ENCODE data around the gene CHRNA1.

Gene CHRNA1

GRCh38 chr2:174781996-174782395 lies 17.7 kb upstream of the CHRNA1 start:
- no peak for DNase-seq (ENCODE audit: low read depth)

DNA sequence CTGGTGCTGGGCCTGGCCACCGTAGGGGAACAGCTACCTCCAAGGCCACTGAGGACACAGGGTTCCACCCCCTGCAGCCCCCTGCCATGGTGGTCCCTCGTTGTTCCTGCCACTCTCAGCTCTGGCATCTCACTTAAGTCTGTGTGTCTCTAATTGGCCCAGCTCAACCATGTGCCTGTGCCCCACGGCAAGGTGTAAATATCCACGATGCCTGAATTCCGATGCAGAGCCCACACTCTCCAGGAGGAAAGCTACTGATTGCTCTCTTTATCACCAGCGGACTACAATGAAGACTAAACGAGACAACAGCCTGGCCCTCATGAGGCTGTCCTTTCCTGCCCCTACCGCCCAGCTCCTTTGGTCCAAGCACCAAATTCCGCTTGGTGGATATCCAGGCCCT lies 17.0 kb upstream of the CHRNA1 start:
- no peak for DNase-seq (ENCODE audit: low read depth)

DNA sequence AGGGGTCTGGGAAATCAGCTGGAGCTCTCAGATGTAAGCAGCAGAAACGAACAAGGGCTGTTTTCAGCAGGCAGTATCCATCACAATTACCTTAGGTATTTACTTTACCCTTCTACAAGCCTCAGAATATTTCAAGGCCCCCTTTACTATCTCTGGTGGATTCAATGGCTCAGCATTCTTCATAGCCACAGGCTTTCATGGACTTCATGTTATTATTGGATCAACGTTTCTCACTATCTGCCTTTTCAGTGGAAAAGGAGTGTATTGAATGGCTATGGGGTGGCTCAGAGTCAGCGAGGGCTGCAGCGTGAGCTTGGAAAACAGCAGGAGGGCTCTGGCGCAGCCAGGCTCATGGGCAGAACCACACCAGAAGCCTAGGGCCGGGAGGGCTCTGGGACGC lies 16.6 kb upstream of the CHRNA1 start:
- no peak for DNase-seq (ENCODE audit: low read depth)

DNA sequence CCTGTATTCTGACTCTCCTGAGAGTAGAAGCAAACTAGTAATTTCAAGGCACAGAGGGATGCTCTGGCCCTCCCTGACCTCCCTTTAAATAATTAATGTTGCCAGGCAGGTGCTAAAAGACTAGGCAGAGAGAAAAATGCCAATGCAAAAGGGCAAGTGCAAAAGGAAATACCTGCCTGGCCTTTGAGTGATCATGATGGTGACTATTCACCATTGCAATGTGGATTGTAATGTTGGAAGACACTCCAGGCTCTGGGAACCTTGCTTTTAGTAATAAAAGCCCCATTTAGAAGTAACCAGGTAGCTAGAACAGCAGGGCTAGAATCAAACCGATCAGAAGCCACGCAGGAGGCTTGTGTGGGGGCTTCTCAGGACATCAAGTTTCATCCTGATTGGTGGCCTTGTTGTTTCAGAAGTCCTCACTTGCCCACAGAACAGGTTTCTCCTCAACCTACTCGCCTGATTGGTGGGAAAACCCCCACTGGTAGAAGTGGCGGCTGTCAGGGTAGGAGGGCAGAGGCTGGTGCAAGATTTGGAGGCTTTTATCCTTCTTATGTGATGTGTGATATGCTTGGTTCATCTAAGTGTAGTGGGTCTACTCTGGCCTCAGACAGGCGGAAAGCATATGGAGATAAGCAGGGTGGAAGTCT lies 16.0 kb upstream of the CHRNA1 start:
- DNase-seq (ENCODE audit: low read depth), result no peak

- no peak for DNase-seq (ENCODE audit: low read depth)
Measured at GRCh38 chr2:174779361-174779928, 15.2 kb upstream of the CHRNA1 start.

GRCh38 chr2:174778085-174778981 lies 14.1 kb upstream of the CHRNA1 start:
- DNase-seq (ENCODE audit: low read depth), result peak; percentile 61

GRCh38 chr2:174777347-174778084 lies 13.2 kb upstream of the CHRNA1 start:
- DNase-seq (ENCODE audit: low read depth), result no peak

DNA sequence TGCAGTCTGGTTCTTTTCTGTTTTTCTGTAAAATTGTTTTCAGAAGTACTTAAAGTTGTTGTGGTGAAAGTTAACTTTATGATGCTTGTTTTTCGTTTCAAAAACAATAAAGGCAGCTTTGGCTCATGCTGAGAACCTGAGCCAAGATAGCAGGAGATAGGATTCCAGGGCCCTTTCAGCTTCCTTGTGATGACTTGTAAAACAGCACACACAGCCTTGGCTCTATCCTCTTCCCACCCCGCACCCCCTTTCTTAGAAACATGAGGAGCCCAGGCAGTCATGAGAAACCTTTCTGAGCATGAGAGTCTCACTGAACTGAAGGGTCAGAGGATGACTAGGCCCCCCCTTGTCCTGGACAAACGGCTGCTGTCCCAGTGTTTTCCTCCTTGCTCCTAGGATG lies 12.4 kb upstream of the CHRNA1 start:
- no peak for DNase-seq (ENCODE audit: low read depth)

- DNase-seq (ENCODE audit: low read depth), result no peak
Measured at GRCh38 chr2:174776223-174776622, 12.0 kb upstream of the CHRNA1 start.

- DNase-seq (ENCODE audit: low read depth), result no peak
Measured at GRCh38 chr2:174775571-174775980, 11.3 kb upstream of the CHRNA1 start.

GRCh38 chr2:174774886-174775285 lies 10.6 kb upstream of the CHRNA1 start:
- DNase-seq (ENCODE audit: low read depth), result no peak

GRCh38 chr2:174773215-174773614 lies 8.9 kb upstream of the CHRNA1 start:
- DNase-seq (ENCODE audit: low read depth), result no peak

GRCh38 chr2:174772472-174772801 lies 8.2 kb upstream of the CHRNA1 start:
- no peak for DNase-seq (ENCODE audit: low read depth)

DNA sequence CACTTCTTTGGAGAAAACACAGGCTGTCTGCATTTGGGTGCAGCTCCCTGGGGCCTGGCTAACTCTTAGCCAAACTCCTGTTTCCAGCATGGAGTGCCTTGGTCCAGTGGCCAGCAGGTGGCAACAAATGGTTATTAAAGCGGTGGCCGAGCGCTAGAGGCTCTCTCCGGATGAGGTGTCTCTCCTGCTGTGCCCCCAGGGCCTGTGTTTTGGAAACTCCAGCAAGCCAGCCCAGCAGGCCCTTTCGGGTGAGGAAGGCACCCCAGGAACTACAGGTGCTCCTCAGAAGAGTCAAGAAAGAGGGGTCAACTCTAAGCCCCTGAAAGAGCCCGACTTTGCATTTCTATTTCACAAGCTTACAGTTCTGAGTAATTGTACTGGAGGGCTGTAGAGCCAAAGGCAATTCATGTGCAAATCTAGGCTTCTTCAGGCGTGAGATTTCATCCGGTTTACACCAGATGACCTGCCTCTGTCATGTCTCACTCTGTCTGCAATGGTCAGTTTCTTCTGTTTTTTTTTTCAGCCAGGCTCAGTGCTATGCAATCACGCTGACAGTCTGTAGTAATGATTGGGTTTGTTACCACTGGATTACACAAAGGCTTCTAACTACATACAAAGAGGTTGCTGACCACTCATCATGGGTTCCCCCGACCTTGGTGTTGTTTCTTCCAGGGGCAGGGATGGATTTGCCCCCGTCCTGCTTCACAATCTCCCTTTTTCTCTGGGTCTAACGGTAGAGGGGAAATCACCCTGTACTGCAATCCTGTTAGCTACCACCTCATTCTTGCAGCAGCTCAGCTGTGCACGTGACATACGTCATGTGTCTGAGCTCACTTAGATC lies 7.6 kb upstream of the CHRNA1 start:
- DNase-seq (ENCODE audit: low read depth), result no peak

GRCh38 chr2:174771136-174771535 lies 6.9 kb upstream of the CHRNA1 start:
- no peak for DNase-seq (ENCODE audit: low read depth)

DNA sequence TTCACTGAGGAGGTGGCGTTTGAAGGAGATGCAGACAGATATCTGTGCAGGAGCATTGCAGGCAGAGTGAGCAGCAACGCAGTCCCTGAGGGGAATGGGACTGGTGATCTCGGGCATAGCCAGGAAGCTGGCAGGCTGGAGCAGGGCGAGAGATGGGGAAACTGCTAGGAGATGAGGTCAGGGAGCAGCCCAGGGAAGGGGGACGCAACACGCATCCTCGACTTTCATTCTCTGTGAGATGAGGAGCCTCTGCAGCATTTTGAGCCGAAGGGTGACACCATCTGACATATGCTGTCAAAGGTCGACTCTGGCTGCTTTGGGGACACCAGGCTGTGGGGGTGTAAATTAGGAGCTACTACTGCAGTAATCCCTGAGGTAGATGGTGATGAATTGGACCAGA lies 4.3 kb upstream of the CHRNA1 start:
- DNase-seq (ENCODE audit: low read depth), result no peak

DNA sequence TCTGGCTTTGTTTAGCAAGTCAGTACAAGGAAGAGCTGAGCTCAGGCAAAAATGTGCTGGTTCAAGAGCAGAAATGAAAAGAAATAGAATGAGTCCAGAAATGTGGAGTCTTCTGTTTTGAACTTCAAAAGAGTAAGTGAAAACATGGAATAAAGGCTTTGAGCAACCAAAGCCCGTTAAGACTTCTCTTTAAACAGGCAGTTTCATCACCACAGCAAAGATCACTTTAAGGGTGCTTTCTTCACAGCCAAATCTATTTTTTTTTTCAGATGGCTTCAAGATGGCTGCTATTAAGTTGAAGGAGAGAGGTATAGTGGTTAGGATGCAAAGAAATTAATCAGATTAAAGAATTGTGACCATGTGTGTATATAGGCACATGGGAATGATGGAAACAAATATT lies 2.0 kb upstream of the CHRNA1 start:
- no peak for DNase-seq (ENCODE audit: low read depth)

GRCh38 chr2:174765576-174765975 lies 1.3 kb upstream of the CHRNA1 start:
- DNase-seq (ENCODE audit: low read depth), result no peak

DNA sequence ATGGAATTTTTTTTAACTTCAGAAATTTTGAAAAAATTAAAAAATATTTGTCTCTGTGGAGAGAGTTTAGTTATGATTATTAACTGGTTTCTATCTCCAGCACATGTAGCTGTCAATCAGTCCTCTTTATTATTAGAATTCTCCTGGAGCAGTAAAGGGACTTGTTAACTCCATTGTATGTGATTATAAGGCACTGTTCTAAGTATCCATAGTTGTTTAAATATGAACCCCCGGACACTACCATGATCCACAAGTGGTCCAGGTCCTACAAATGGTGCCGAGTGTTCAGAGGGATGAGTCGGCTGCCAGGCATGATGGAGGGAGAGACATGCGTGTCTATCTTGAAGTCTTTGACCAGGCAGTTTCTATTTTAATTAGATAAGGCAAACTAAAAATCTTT lies 492 bp downstream of the CHRNA1 start:
- no peak for DNase-seq (ENCODE audit: low read depth)

DNA sequence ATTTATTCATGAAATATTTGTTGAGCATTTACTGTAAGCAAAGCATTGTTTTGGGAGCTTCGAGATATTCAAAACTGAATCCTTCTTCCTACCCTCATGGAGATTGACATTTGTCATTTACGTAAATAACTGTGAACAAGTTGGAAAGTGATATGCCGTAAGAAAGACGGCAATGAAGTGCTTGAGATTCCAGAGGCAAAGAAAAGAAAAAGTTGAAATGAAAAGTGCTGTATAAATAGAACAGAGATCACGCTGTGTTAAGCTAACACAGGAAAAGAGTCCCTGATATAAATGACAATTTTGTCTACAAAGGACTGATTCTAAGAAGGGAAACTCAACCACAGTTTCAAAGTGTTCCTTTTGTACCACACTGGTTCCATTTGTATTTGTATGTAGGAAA lies 1.8 kb downstream of the CHRNA1 start:
- DNase-seq (ENCODE audit: low read depth), result no peak

GRCh38 chr2:174761837-174762236 lies 2.4 kb downstream of the CHRNA1 start:
- no peak for DNase-seq (ENCODE audit: low read depth)
